A549 (cell line): ENCODE results near the gene USP25. TPM values are rescaled to one million over a fixed set of nuclear protein-coding genes. Genes with fewer than 3 reads are reported as not detected.

Source experiments
- ATAC-seq, 2 experiments: fragments of 200-7000 bp in 1 of 2; fragments of >200 bp in 1 of 2; cut with Nextera tagmentation in 1 of 2; cut with Tn5 transposase in 1 of 2; 3 replicates each; pipeline versions ENCODE4 v1.8.0 to v1.9.1; 2018 to 2020; ENCODE audit warnings: mild to moderate bottlenecking in 1 of 2, moderate library complexity in 1 of 2
- CTCF ChIA-PET: fragments of 300-600 bp; sonication (Branson Sonifier 250); formaldehyde crosslinking; extraction: SDS; loops from one replicate; lab custom pipeline; 2021; ENCODE audit warnings: antibody characterized with exemption, inconsistent platforms; lab: Yijun Ruan, JAX
- POLR2A ChIA-PET: fragments of 350-600 bp; formaldehyde crosslinking; extraction: SDS; loops from one replicate; lab custom pipeline; 2021; ENCODE audit warnings: antibody characterized with exemption, inconsistent platforms; lab: Yijun Ruan, JAX
- DNase-seq, 2 experiments: peaks; one replicate each; pipeline versions ENCODE4 v3.0.0 to v3.0.0-alpha.2; 2011 to 2016; ENCODE audit warnings: low read depth in 1 of 2, low spot score in 1 of 2
- FAIRE-seq: peaks from 2 replicates; lab custom pipeline; 2011; peaks lifted over from hg19 to GRCh38; lab: Jason Lieb, UNC
- H3K27ac ChIP-seq, 2 experiments: fragments of >200 bp; sonication (Bioruptor Twin); formaldehyde crosslinking; 3 replicates each; pipeline ENCODE4 v1.5.1; 2016 to 2017
- H3K4me1 ChIP-seq: fragments of >200 bp; sonication (Bioruptor Twin); formaldehyde crosslinking; 3 replicates; pipeline ENCODE4 v1.6.1; 2016
- H3K4me2 ChIP-seq: fragments of >200 bp; sonication (Bioruptor Twin); formaldehyde crosslinking; 3 replicates; pipeline ENCODE4 v1.6.1; 2016
- H3K4me3 ChIP-seq: fragments of >200 bp; sonication (Bioruptor Twin); formaldehyde crosslinking; 3 replicates; pipeline ENCODE4 v1.5.1; 2016
- H3K9me3 ChIP-seq: fragments of >200 bp; sonication (Bioruptor Twin); formaldehyde crosslinking; 3 replicates; pipeline ENCODE4 v1.6.1; 2016
- ATOH8 ChIP-seq: fragments of 250-450 bp; sonication (Bioruptor Pico); IDR thresholded peaks from 2 replicates; pipeline ENCODE4 v1.5.0; 2020; ENCODE audit warnings: low read depth, mild to moderate bottlenecking, moderate library complexity
- BHLHE40 ChIP-seq: IDR thresholded peaks from 2 replicates; pipeline ENCODE4 v1.6.1; 2012; ENCODE audit warnings: low read depth, low read length, inconsistent platforms
- CBX8 ChIP-seq: fragments of 200-600 bp; sonication (generic); IDR thresholded peaks from 2 replicates; pipeline ENCODE4 v1.6.1; 2016
- E2F6 ChIP-seq: IDR thresholded peaks from 2 replicates; pipeline ENCODE4 v1.6.1; 2012; ENCODE audit warnings: low read depth, borderline replicate concordance
- EHMT2 ChIP-seq: fragments of 200-600 bp; sonication (generic); IDR thresholded peaks from 2 replicates; pipeline ENCODE4 v1.6.1; 2016; ENCODE audit warnings: antibody characterized with exemption, low read depth, mild to moderate bottlenecking, moderate library complexity
- ELK1 ChIP-seq: fragments of 150-350 bp; IDR thresholded peaks from 2 replicates; pipeline ENCODE4 v1.6.1; 2014; ENCODE audit warnings: low read depth, mild to moderate bottlenecking, low read length
- HMGXB4 ChIP-seq: fragments of 250-450 bp; sonication (Bioruptor Pico); IDR thresholded peaks from 2 replicates; pipeline ENCODE4 v1.5.0; 2021; ENCODE audit warnings: mild to moderate bottlenecking, moderate library complexity, borderline replicate concordance
- HOXB5 ChIP-seq: fragments of 250-450 bp; sonication (Bioruptor Pico); IDR thresholded peaks from 2 replicates; pipeline ENCODE4 v1.5.0; 2020; ENCODE audit warnings: mild to moderate bottlenecking, moderate library complexity
- JUNB ChIP-seq: fragments of >200 bp; sonication (Bioruptor Twin); formaldehyde crosslinking; IDR thresholded peaks from 2 replicates; pipeline ENCODE4 v1.6.1; 2016
- MAFK ChIP-seq: fragments of 450-650 bp; IDR thresholded peaks from 2 replicates; pipeline ENCODE4 v1.6.1; 2014; ENCODE audit not compliant: partially characterized antibody
- MAX ChIP-seq: IDR thresholded peaks from 2 replicates; pipeline ENCODE4 v1.6.1; 2012
- MYC ChIP-seq: IDR thresholded peaks from 2 replicates; pipeline ENCODE4 v1.6.1; 2012; ENCODE audit warnings: mild to moderate bottlenecking, inconsistent platforms, low read length, improper control_type of control experiment, borderline replicate concordance
- POLR2A ChIP-seq: IDR thresholded peaks from 2 replicates; pipeline ENCODE4 v1.6.1; 2012; ENCODE audit warnings: mild to moderate bottlenecking, low read length
- POLR2AphosphoS2 ChIP-seq: conservative IDR thresholded peaks from 2 replicates; pipeline ENCODE4 v1.6.1; 2012; ENCODE audit warnings: low read length, improper control_type of control experiment, inconsistent platforms
- RCOR1 ChIP-seq: fragments of 150-350 bp; IDR thresholded peaks from 2 replicates; pipeline ENCODE4 v1.6.1; 2014; ENCODE audit warnings: antibody characterized with exemption, low read length, low read depth
- RFX5 ChIP-seq: fragments of 450-650 bp; IDR thresholded peaks from 2 replicates; pipeline ENCODE4 v1.7.1; 2014; ENCODE audit warnings: antibody characterized with exemption, mild to moderate bottlenecking, moderate library complexity
- SMC3 ChIP-seq: fragments of >200 bp; sonication (Bioruptor Twin); formaldehyde crosslinking; IDR thresholded peaks from 3 replicates; pipeline ENCODE4 v1.6.1; 2018; ENCODE audit warnings: inconsistent platforms
- SREBF2 ChIP-seq: fragments of 450-650 bp; IDR thresholded peaks from 2 replicates; pipeline ENCODE4 v1.6.1; 2014; ENCODE audit warnings: mild to moderate bottlenecking, moderate library complexity
- TP53 ChIP-seq: fragments of 250-450 bp; sonication (Bioruptor Pico); IDR thresholded peaks from 2 replicates; pipeline ENCODE4 v1.5.0; 2021; ENCODE audit warnings: mild to moderate bottlenecking, moderate library complexity
- ZFP36 ChIP-seq: fragments of 450-650 bp; IDR thresholded peaks from 2 replicates; pipeline ENCODE4 v1.6.1; 2014; ENCODE audit warnings: borderline replicate concordance; ENCODE audit not compliant: partially characterized antibody
- ZNF302 ChIP-seq: fragments of 250-450 bp; sonication (Bioruptor Pico); IDR thresholded peaks from 2 replicates; pipeline ENCODE4 v1.9.0; 2021; ENCODE audit warnings: inconsistent platforms, mild to moderate bottlenecking, moderate library complexity
- ZSCAN20 ChIP-seq: fragments of 250-450 bp; sonication (Bioruptor Pico); IDR thresholded peaks from 2 replicates; pipeline ENCODE4 v1.8.0; 2022; ENCODE audit warnings: mild to moderate bottlenecking, moderate library complexity
- WGBS: methylation state at CpG from one replicate; pipeline ENCODE4 v1.1.6; 2017; ENCODE audit errors: missing lambda C conversion rate; 5-methylcytosine and 5-hydroxymethylcytosine counted together
- polyA plus RNA-seq, 4 experiments: library from polyadenylated mRNA; depleted of rRNA in 3 of 4; stranded (reverse); fragments of >200 nt; fragmentation: RNase III in 1 of 4; extraction: RNeasy Plus Mini Kit Qiagen cat#74134 plus additional on column Dnase treatment in 1 of 4; gene quantifications; 2 replicates in 3 of 4; 3 replicates in 1 of 4; pipeline ENCODE4 v1.2.3, GENCODE V29; 2011 to 2017

The USP25 gene
- polyA plus RNA-seq, 2 of the 4 experiments (the other 2 are of a cell fraction) = 15.3 to 33.5 TPM

- Histone ChIP-seq H3K9me3 (no peaks in the 10 kb centered on the region), H3K27ac (no peak overlapping the region), H3K4me3 (no peak overlapping the region), H3K4me2 (no peak overlapping the region), H3K4me1 (peaks cover 8% of the 10 kb centered on the region; the same call in 1 of the 3 replicates)
- ChIA-PET CTCF (interaction anchor here (1.4 kb wide), 1 partner anchor 7 kb away, joined by 4 read pairs; no protein-coding TSS in a partner anchor), POLR2A (no interaction called here)
- no peak for TF ChIP-seq MYC
- TF ChIP-seq TP53 (CRISPR knock-in tag) = no peak
- no peak for TF ChIP-seq RCOR1
- TF ChIP-seq POLR2A = no peak
- no peak for TF ChIP-seq BHLHE40
- TF ChIP-seq MAFK = no peak
- no peak for TF ChIP-seq ZNF302
- TF ChIP-seq SMC3 = no peak
- TF ChIP-seq POLR2AphosphoS2 = no peak
- no peak for TF ChIP-seq JUNB
- no peak for TF ChIP-seq ZFP36
- no peak for TF ChIP-seq EHMT2
- no peak for TF ChIP-seq RFX5
- TF ChIP-seq ATOH8 (CRISPR knock-in tag) = no peak
- TF ChIP-seq E2F6 = no peak
- no peak for TF ChIP-seq HMGXB4 (CRISPR knock-in tag)
- no peak for TF ChIP-seq MAX
- no peak for TF ChIP-seq HOXB5
- no peak for ATAC-seq
- no peak for FAIRE-seq
- DNase-seq = no peak
- WGBS = 84% methylated on average over 5 of the region's 5 CpGs
These were observed 38.3 kb downstream of the USP25 start for GRCh38 chr21:15768045-15768601.

- ChIA-PET POLR2A (no interaction called here), CTCF (no interaction called here)
- Histone ChIP-seq H3K4me3 (no peak overlapping the region), H3K27ac (no peak overlapping the region), H3K9me3 (no peaks in the 10 kb centered on the region), H3K4me1 (peaks cover 8% of the 10 kb centered on the region; the same call in 2 of the 3 replicates), H3K4me2 (no peak overlapping the region)
- no peak for ATAC-seq
- no peak for FAIRE-seq
- TF ChIP-seq SREBF2 = no peak
- TF ChIP-seq ELK1 = no peak
- no peak for TF ChIP-seq ZSCAN20
- peak; percentile 24 for TF ChIP-seq MAFK
- no peak for TF ChIP-seq CBX8
- DNase-seq = no peak
- WGBS = 88% methylated on average over 2 of the region's 2 CpGs
These were observed 39.1 kb downstream of the USP25 start for GRCh38 chr21:15768853-15769252.
